T-helper 1 cell treated with Interleukin-12 subunit alpha and Interleukin-12 subunit beta and Interleukin-4 antibody, amounts not matched to agents 30 ng/mL and 1 ng/mL, for 36 hours (primary cell): Measurements from ENCODE around the gene NR1D2. TPM values are rescaled to one million over a fixed set of nuclear protein-coding genes. Genes with fewer than 3 reads are reported as not detected.
"Not testable (repeated sequence)": the region's sequence is repeated elsewhere in the genome, so short reads cannot be mapped to it uniquely, and the experiment has no call there.

Source experiments
- intact Hi-C: fragments of 100-400 bp; cut with micrococcal nuclease; formaldehyde crosslinking; loops from one replicate; pipeline ENCODE4 v1.15.1; 2024
- total RNA-seq: library from RNA; stranded (reverse); gene quantifications from 2 replicates; pipeline ENCODE4 v1.2.3, GENCODE V29; 2022

NR1D2 gene
- total RNA-seq, 1 donor from 2014 or later: 5.5 TPM

DNA sequence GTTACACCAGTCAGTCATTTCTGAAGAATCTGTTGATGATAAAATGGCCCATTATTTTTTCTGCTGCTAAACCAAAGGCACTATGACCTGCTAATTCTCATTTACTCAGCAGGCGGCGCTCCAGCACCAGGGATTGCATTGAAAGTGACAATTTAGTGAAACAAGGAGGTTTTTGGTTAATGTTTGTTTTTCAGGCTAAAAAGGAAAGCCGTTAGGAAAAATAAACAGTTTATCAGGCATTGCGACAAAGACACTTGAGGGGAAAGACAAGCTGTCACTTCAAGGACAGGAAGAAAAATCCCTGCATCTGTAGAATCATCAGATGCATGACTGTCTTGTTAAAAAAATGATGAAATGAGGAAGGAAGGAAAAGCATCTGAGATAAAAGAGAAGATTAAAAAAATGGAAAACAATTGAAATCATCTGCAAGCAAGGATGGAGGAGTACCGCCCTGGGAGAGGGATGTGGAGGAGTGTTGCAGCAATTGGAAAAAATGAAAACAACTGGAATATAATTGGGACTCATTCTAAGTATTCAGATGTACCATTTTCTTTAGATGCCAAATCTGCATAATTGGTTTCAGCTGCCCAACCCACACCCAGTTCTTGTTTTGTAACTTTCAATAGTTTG is 54.0 kb downstream of the NR1D2 start:
- intact Hi-C loops: loop anchor here (1.0 to 2.0 kb wide), 4 partner anchors 54 to 681 kb away; partner anchors contain the start of gene NR1D2

DNA sequence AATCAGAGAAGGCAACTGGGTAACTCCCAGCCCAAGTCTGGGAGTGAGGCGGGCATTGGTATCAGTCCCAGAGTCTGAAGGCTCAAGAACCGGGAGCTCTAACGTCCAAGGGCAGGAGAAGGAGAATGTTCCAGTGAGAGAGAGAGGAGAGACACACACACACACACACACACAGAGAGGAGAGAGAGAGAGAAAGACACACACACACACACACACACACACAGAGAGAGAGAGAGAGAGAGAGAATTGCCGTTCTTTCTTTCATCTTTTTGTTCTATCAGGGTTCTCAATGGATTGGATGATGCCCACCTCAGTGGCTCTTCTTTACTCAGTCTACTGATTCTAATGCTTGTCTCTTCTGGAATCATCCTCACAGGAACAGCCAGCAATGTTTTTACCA is 57.0 kb downstream of the NR1D2 start:
- intact Hi-C loops: loop anchor here (5.0 kb wide), 1 partner anchor 1590 kb away; no protein-coding TSS in a partner anchor

DNA sequence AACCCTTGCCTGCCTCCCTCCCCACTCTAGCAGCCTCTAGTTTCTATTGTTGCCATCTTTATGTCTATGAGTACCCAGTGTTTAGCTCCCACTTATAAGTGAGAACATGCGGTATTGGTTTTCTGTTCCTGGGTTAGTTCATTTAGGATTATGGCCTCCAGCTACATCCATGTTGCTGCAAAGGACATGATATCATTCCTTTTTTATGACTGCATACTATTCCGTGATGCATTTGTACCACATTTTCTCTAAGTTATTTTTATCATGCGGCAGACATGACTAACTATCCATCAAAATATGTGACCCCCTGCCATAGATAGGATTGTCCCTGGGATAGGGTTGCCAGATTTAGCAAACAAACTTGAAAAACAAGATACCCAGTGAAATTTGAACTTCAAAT is 58.4 kb downstream of the NR1D2 start:
- intact Hi-C loops: loop anchor here (5.0 kb wide), 1 partner anchor 1589 kb away; no protein-coding TSS in a partner anchor

DNA sequence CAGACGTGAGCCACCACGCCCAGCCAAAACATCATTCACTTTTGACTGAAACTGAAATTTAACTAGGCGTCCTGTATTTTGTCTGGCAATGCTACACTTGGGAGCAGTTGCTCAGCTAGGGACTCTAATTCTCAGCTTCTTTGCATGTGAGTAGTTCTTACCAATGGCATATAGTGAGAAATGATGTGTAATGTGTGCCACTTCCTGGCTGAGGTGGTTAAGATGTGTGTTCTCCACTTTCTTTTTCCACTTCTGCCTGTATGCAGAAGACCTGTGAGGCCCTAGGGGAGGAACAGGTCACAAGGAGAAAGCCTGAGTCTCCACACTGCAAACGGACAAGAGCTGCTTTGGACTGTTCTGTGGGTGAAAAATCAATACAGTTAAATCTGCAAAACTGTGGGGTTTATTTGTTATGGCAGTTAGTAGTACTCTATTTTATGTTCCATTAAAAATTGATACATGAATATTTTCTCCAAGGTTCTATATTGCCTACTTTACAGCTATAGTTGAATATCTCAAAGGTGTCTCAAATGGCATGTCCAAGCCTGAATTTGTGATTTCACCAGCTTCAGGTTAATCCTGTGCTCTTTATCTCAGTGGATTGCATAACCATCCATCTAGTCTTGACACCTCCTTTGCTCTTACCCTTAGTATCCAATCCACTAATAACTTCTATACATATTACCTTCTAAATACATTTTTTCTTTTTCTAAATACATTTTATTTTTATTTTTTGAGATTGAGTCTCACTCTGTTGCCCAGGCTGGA is 59.3 kb downstream of the NR1D2 start:
- intact Hi-C loops: loop anchor here (5.0 kb wide), 1 partner anchor 1588 kb away; no protein-coding TSS in a partner anchor

DNA sequence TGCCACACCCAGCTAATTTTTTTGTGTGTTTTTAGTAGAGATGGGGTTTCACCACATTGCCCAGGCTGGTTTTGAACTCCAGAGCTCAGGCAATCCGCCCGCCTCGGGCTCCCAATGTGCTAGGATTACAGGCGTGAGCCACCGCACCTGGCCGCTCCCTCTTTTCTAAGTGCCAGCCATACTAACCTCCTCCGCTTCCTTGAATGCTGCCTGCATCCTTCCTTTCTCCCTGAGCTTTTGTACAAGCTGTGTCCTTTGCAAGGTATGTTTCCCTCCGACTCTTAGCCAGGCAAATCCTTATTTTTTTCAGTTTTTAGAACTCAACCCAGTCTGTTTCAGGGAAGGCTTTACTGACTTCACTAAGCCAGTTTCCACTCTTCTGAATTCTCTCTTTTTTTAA is 60.6 kb downstream of the NR1D2 start:
- intact Hi-C loops: no loop called here

DNA sequence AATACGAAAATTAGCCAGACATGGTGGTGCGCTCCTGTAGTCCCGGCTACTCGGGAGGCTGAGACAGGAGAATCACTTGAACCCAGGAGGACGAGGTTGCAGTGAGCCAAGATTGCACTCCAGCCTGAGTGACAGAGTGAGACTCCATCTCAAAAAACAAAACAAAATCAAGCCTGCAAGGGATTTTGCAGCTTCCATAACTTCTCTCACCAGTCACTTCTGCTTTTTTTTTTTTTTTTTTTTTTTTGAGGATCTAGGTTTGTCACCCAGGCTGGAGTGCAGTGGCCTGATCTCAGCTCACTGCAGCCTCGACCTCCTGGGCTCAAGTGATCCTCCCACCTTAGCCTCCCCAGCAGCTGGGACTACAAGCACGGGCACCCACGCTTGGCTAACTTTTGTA is 65.7 kb downstream of the NR1D2 start:
- intact Hi-C loops: not testable (repeated sequence)

DNA sequence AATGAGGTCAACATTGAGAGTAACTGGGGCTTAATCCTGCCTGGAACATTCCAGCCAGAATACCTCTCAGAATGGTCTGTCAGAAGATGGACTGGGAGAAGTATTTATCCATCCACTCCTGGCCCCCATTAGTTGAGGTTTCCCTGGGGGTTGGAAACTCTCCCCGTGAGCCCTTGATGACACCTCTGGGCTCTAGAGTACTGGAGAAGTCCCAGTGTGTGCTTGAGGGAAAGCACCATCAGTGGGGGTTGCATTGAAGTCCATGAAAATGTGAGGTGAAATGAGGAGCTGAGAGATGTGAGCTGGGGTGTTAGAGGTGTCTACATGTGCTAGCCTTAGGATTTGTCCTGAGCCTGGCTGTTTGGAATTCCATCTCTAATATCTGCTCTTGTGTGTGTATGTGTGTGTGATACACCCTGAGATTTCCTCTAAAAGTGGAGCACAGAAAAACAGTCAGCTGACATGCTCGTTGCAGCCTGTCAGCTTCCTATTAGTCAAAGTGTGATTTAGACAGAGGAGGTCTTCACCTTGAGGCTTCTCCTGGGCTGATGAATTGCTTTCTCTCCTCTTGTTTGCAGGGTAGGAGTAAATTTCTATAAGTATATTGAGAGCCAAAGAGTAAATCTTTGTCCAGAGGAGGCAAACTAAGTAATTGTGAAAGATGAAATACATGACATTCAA is 67.6 kb downstream of the NR1D2 start:
- intact Hi-C loops: no loop called here

DNA sequence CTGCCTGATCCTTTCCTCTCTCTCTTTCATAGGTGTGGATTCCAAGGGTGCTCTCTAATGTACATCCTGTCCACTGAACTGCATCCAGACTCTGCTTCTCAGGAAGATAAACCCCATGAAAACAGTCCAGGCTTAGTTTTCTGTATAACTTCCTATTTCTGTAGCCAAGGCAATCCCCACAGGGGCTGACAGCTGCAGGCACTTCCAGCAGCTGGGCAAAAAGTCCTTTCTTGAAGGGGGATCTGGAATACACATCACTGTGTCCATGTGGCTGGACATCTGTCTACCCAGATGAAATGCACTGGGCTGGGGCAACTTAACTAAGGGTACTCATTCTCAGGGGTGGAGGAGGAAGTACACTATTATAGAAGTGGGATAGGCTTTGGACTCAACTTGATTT is 72.2 kb downstream of the NR1D2 start:
- intact Hi-C loops: no loop called here

DNA sequence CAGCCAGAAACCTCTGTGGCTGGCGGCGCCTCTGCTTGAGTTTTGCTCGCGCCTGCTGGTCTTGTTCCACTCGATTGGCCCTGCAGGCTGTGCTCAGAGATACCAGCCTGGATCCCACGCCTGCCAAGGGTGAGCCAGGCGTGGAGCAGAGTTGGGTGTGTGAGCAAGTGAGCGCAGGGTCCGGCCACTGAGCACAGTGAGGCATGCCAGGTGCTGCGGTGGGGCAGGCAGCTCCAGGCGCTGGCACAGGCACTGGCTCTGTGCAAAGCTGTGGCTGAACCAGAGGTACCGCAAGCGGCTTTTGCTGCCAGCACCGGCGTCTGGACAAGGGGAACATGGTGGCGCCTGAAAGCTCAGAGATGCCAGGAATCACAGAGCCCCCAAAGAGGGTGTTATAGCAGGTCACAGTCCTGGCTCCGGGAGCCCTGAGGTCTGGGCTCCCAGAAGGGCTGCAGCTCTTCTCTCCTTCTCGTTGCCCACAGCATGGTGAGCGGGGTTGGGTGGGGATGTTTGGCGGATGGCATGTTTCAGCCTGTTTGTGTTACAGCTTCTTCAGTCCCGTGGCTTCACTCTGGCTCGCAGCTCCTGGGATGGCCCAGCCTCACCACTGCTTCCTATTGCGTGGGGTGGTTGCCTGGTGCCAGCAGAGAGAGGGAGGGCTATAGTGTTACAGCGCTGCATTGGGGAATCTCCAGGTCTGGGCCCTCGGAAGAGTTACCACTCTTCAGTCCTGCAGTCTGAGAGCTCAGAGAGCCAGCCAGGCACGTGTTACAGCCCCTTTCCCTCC is 73.9 kb downstream of the NR1D2 start:
- intact Hi-C loops: no loop called here

DNA sequence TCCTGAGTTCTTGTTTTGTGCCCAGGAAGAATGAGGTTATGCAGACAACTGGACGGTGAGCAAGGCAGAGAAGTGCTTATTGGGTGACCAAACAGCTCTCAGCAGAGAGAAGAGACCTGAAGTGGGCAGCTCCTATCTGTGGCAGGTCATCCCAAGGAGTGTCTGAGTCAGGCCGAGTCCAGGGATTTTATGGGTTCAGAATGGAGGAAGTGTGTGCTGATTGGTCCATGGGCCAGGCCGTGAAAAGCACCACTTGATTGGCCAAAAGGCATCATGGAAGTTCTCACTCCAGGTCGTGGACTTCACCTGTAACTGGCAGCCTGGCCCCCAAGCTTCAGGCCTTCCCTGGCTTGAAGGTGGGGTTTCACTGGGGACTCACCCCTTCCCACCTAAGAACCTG is 74.5 kb downstream of the NR1D2 start:
- intact Hi-C loops: no loop called here

DNA sequence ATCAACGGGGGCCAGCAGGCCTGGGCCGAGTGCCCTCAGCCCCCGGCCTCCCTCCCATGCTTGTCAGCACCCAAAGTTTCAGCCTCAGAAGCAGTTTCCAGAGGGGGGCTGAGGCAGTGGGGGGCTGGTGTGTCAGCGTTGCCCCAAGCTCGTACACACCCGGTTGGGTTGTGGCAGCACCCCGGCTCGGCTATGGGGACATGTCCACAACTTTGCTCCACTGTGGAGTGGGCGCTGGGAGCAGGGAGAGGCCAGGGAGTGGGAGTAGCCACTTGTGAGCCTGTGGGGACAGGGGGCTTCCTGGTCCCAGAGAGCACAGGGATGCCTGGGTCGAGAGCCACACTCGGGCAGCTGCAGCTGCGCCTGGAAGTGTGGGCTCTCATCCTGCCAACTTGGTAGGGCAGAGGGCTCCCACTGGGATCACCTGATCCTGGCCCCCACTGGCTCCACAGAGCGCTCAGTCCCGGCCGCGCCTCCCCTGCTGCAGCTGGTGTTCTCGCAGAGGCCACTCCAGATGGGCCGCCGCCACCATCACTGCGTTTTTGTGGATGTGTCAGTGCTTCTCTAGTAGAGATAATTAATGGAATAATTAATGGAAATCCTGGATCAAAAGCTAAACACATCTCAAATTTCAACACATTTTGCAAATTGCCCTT is 75.1 kb downstream of the NR1D2 start:
- intact Hi-C loops: no loop called here

DNA sequence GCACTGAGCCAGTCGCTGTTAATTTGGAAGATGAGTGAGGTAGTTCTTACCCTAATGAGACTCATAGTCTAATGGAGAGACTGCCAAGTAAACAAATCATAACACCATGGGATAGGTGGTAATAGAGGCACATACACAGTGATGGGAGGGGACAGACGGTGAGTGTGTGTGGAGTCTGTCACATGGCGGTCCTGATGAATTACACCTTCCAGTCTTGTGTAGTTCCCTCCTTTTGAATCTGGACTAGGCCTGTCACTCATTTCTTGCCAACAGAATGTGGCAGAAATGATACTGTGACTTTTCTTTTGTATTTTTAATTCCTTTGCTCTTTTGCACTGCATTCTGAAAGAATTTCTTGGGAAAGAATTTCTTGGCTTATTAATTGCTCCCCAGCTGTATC is 78.1 kb downstream of the NR1D2 start:
- intact Hi-C loops: no loop called here

DNA sequence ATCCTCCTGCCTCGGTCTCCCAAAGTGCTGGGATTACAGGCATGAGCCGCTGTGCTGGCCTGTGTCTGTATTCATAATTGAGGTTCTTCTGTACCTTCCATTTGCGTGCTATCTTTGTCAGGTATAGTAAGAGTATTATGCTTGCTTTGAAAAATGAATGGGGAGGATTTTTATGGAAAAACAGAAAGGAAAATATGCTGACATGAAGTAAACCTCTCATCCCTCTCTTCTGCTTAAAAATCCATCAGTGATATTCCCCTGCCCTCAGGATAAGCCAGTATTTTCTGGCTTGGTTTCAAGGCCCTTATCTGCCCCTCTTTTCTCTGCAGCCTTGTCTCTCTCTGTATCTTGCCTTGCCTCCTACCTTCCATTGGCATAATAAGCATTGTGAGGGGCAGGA is 80.7 kb downstream of the NR1D2 start:
- intact Hi-C loops: no loop called here

DNA sequence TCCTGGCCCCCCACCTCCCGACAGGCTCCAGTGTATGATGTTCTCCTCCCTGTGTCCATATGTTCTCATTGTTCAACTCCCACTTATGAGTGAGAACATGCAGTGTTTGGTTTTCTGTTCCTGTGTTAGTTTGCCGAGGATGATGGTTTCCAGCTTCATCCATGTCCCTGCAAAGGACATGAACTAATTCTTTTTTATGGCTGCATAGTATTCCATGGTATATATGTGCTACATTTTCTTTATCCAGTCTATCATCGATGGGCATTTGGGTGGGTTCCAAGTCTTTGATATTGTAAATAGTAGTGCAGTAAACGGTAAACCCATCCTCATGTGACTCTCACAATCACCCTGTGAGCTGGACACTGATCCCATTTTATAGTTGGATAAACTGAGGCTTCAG is 81.6 kb downstream of the NR1D2 start:
- intact Hi-C loops: not testable (repeated sequence)

DNA sequence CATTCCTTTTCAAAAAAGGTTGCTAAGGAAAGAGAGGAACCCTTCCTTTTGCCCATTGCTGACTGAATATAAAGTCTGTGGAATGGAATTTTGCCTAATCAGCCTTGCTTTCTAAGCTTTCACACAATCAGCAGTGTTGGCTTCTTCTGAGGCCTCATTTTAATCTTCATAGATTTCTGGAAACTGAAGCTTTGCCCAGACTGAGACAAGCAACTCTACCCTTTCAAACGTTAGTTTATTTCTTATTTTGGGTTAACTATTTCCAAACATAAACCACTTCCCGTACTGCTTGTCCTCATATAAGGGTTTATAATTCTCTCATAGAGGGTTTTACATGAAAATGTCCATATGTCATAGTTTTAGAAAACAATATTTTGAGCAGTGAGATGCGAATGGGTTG is 82.9 kb downstream of the NR1D2 start:
- intact Hi-C loops: no loop called here

Other genes starting within 250 kb of the NR1D2 start
- gene UBE2E1, start 139.3 kb upstream of the NR1D2 start, total RNA-seq: 70.1 and 71.2 TPM in 2 replicates
- 2.8 and 3.2 TPM in 2 replicates for gene NKIRAS1, start 28.3 kb upstream of the NR1D2 start, total RNA-seq
- gene RPL15, start 28.2 kb upstream of the NR1D2 start, total RNA-seq: 1,391 and 1,401 TPM in 2 replicates